Keratinocyte (primary cell): ENCODE measurements around the gene FRMD4B. TPM values are rescaled to one million over a fixed set of nuclear protein-coding genes. Genes with fewer than 3 reads are reported as not detected.

ENCODE experiments used
- DNase-seq: peaks from one replicate; pipeline ENCODE4 v3.0.0-alpha.2; 2011; ENCODE audit warnings: low read depth, missing footprints, low spot score
- FAIRE-seq: peaks from 2 replicates; lab custom pipeline; 2011; peaks lifted over from hg19 to GRCh38; lab: Jason Lieb, UNC
- H2AFZ ChIP-seq: 2 replicates; pipeline ENCODE4 v1.6.0; 2012; ENCODE audit warnings: low read length, control low read depth, inconsistent platforms; ENCODE audit not compliant: control insufficient read depth
- H3K27ac ChIP-seq: 2 replicates; pipeline ENCODE4 v1.5.1; 2011; ENCODE audit warnings: low read length; ENCODE audit not compliant: control insufficient read depth, insufficient read depth
- H3K27me3 ChIP-seq: 3 replicates; pipeline ENCODE4 v1.6.0; 2011; ENCODE audit warnings: low read length; ENCODE audit not compliant: control insufficient read depth, insufficient read depth; ENCODE audit errors: extremely low read depth
- H3K36me3 ChIP-seq, 2 experiments: 2 replicates in 1 of 2; 3 replicates in 1 of 2; pipeline ENCODE4 v1.5.1; 2011; ENCODE audit warnings: low read length in 2 of 2, mild to moderate bottlenecking in 1 of 2; ENCODE audit not compliant: control insufficient read depth in 2 of 2, insufficient read depth in 2 of 2; ENCODE audit errors: extremely low read depth in 1 of 2
- H3K4me1 ChIP-seq: 3 replicates; pipeline ENCODE4 v1.5.1; 2011; ENCODE audit warnings: low read length; ENCODE audit not compliant: control insufficient read depth, insufficient read depth; ENCODE audit errors: extremely low read depth
- H3K4me2 ChIP-seq: 3 replicates; pipeline ENCODE4 v1.6.0; 2011; ENCODE audit warnings: low read depth, low read length; ENCODE audit not compliant: control insufficient read depth, insufficient read depth; ENCODE audit errors: extremely low read depth
- H3K4me3 ChIP-seq, 3 experiments: fragments of 200-600 bp in 1 of 3; sonication (generic) in 1 of 3; 2 replicates in 2 of 3; 3 replicates in 1 of 3; pipeline ENCODE4 v1.5.1; 2011 to 2016; ENCODE audit warnings: low read length in 3 of 3, mild to moderate bottlenecking in 3 of 3, control low read depth in 2 of 3, inconsistent platforms in 1 of 3, low read depth in 1 of 3, mixed read lengths in 1 of 3, mixed run types in 1 of 3, moderate library complexity in 1 of 3; ENCODE audit not compliant: control insufficient read depth in 2 of 3, insufficient read depth in 2 of 3; ENCODE audit errors: extremely low read depth in 1 of 3
- H3K79me2 ChIP-seq: 2 replicates; pipeline ENCODE4 v1.6.0; 2012; ENCODE audit warnings: low read length; ENCODE audit not compliant: control insufficient read depth, insufficient read depth
- H3K9ac ChIP-seq: 3 replicates; pipeline ENCODE4 v1.6.0; 2011; ENCODE audit warnings: low read length; ENCODE audit not compliant: control insufficient read depth, insufficient read depth; ENCODE audit errors: extremely low read depth
- H3K9me1 ChIP-seq: 3 replicates; pipeline ENCODE4 v1.6.0; 2011; ENCODE audit warnings: low read length; ENCODE audit not compliant: control insufficient read depth, insufficient read depth; ENCODE audit errors: extremely low read depth
- H3K9me3 ChIP-seq: 2 replicates; pipeline ENCODE4 v1.5.1; 2012; ENCODE audit warnings: low read depth, low read length; ENCODE audit not compliant: control insufficient read depth
- H4K20me1 ChIP-seq: 3 replicates; pipeline ENCODE4 v1.6.0; 2011; ENCODE audit warnings: low read length; ENCODE audit not compliant: control insufficient read depth, insufficient read depth; ENCODE audit errors: extremely low read depth
- CTCF ChIP-seq, 3 experiments: IDR thresholded peaks in 1 of 3; conservative IDR thresholded peaks in 1 of 3; optimal IDR thresholded peaks in 1 of 3; 2 replicates in 2 of 3; 3 replicates in 1 of 3; pipeline versions ENCODE3 to v1.5.1; 2011; ENCODE audit warnings: low read length in 3 of 3, mild to moderate bottlenecking in 3 of 3, moderate library complexity in 2 of 3, control low read depth in 1 of 3, inconsistent platforms in 1 of 3; ENCODE audit not compliant: insufficient read depth in 2 of 3; ENCODE audit errors: extremely low read depth in 1 of 3
- EZH2 ChIP-seq: IDR thresholded peaks from one replicate; pipeline ENCODE4 v1.6.1; 2012; ENCODE audit warnings: inconsistent platforms, mild to moderate bottlenecking, low read length, moderate library complexity
- dilution Hi-C: fragments of 300-500 bp; cut with MboI; formaldehyde crosslinking; loops from one replicate; pipeline ENCODE4 v1.7.0; 2020; ENCODE audit warnings: low sequenced_read_pairs; ENCODE audit not compliant: extremely low pct_ligation_motif_present
- polyA plus RNA-seq, 5 experiments: library from polyadenylated mRNA; depleted of rRNA in 3 of 5; stranded (reverse) in 3 of 5; stranded (forward) in 1 of 5; unstranded in 1 of 5; fragments of >200 nt; gene quantifications; 1 replicate in 1 of 5; 2 replicates in 3 of 5; 3 replicates in 1 of 5; pipeline versions ENCODE4 v1.2.1 to v1.2.3, GENCODE V29; 2011 to 2012; ENCODE audit warnings: missing spikeins in 2 of 5, low read depth in 1 of 5, low replicate concordance in 1 of 5

FRMD4B gene
- polyA plus RNA-seq, 1 donor (not counting 4 experiments of a cell fraction or from before 2014, with no cell fraction given), result 48.3 TPM

- dilution Hi-C loops, result no loop called here
- H3K27ac ChIP-seq, result no peak overlapping the region
- no peak overlapping the region for H3K9ac ChIP-seq
- peaks cover 31% of the 10 kb centered on the region for H3K79me2 ChIP-seq
- no peak for TF ChIP-seq EZH2
- no peak for TF ChIP-seq CTCF (optimal IDR thresholded peaks at IDR 0.05 in 1 of 3, IDR thresholded peaks at IDR 0.05 in 1 of 3, conservative IDR thresholded peaks at IDR 0.05 in 1 of 3; ENCODE audit: extremely low read depth in 1 of 3, insufficient read depth in 2 of 3, low read length in 3 of 3)
- H3K4me2 ChIP-seq, result no peak overlapping the region
- H3K36me3 ChIP-seq, result peaks cover 0 to 3% of the 10 kb centered on the region in 2 experiments
- H3K9me3 ChIP-seq, result no peaks in the 10 kb centered on the region
- peaks cover 29% of the 10 kb centered on the region for H3K4me1 ChIP-seq
- FAIRE-seq (no peak), DNase-seq (no peak)
- H3K4me3 ChIP-seq, result no peak overlapping the region
- no peaks in the 10 kb centered on the region for H3K9me1 ChIP-seq
- no peaks in the 10 kb centered on the region for H3K27me3 ChIP-seq
- H4K20me1 ChIP-seq, result no peaks in the 10 kb centered on the region
- no peak overlapping the region for H2AFZ ChIP-seq
Measured at GRCh38 chr3:69359339-69359893, 26.5 kb downstream of the FRMD4B start.

DNA sequence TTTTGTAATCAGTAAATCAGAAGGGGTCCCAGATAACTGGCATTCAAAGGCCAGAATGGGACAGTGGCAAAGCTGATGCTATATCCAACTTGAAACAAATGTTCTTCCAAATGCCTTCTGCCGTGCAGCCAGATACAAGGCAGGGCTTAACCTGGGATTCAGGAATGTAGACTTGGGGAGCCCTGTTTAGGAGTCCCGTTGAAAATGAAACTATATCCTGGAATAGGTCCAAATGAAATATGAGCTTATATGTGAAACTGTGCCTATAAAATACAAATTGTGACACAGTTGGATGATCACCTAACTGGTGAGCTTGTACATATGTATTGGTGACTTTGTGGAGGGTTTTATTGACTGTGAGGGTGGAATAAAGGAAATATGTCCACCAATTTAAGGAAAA lies 28.7 kb downstream of the FRMD4B start:
- DNase-seq, result no peak

More for the DNA sequence above, 28.7 kb downstream of the FRMD4B start:
- FAIRE-seq, result peak; percentile 9
- H2AFZ ChIP-seq, result no peak overlapping the region
- H4K20me1 ChIP-seq, result no peaks in the 10 kb centered on the region
- peak overlapping the region; percentile 13 for H3K27ac ChIP-seq
- H3K4me3 ChIP-seq, result no peak overlapping the region
- TF ChIP-seq CTCF (optimal IDR thresholded peaks at IDR 0.05 in 1 of 3, IDR thresholded peaks at IDR 0.05 in 1 of 3, conservative IDR thresholded peaks at IDR 0.05 in 1 of 3; ENCODE audit: extremely low read depth in 1 of 3, insufficient read depth in 2 of 3, low read length in 3 of 3), result no peak
- no peak for TF ChIP-seq EZH2
- peaks cover 20% of the 10 kb centered on the region for H3K4me1 ChIP-seq
- H3K36me3 ChIP-seq, result peaks cover 0 to 3% of the 10 kb centered on the region in 2 experiments
- no peaks in the 10 kb centered on the region for H3K9me3 ChIP-seq
- H3K9ac ChIP-seq, result no peak overlapping the region
- peak overlapping the region; percentile 37 for H3K4me2 ChIP-seq
- no peaks in the 10 kb centered on the region for H3K9me1 ChIP-seq
- no peaks in the 10 kb centered on the region for H3K27me3 ChIP-seq
- H3K79me2 ChIP-seq, result peaks cover 41% of the 10 kb centered on the region
- dilution Hi-C loops, result no loop called here
